Endothelial cell of umbilical vein (primary cell): ENCODE data around the gene NR1H2. TPM values are rescaled to one million over a fixed set of nuclear protein-coding genes. Genes with fewer than 3 reads are reported as not detected.

Experiments
- BruUV-seq: library from RNA; stranded (reverse); fragments of 400-500 nt; replicated peaks from 2 replicates; lab custom pipeline; 2021; lab: Mats Ljungman, UMichigan
- CTCF ChIA-PET: fragments of 300-600, 350-600 bp; sonication (Branson Sonifier 250); formaldehyde crosslinking; loops from one replicate; lab custom pipeline; 2021; ENCODE audit warnings: antibody characterized with exemption, inconsistent platforms; lab: Charles Lee
- POLR2A ChIA-PET: fragments of 300-600, 350-600 bp; sonication (Branson Sonifier 250); formaldehyde crosslinking; loops from one replicate; lab custom pipeline; 2021; ENCODE audit warnings: antibody characterized with exemption, inconsistent platforms; lab: Charles Lee
- DNase-seq: peaks from one replicate; pipeline ENCODE4 v3.0.0-alpha.2; 2011; ENCODE audit warnings: low read depth, low spot score
- FAIRE-seq: peaks from 2 replicates; lab custom pipeline; 2011; peaks lifted over from hg19 to GRCh38; lab: Jason Lieb, UNC
- H2AFZ ChIP-seq: 2 replicates; pipeline ENCODE4 v1.6.0; 2012; ENCODE audit warnings: low read depth, low read length, control low read depth, inconsistent platforms
- H3K27ac ChIP-seq: 2 replicates; pipeline ENCODE4 v1.5.1; 2011; ENCODE audit warnings: low read depth, mild to moderate bottlenecking, control low read depth, low read length, moderate library complexity; ENCODE audit not compliant: insufficient read depth
- H3K27me3 ChIP-seq, 2 experiments: 2 replicates each; pipeline versions ENCODE4 v1.6.0 to v1.6.1; 2011; ENCODE audit warnings: low read length in 2 of 2, mixed read lengths in 1 of 2; ENCODE audit not compliant: control insufficient read depth in 2 of 2, insufficient read depth in 2 of 2
- H3K36me3 ChIP-seq, 2 experiments: 2 replicates in 1 of 2; 3 replicates in 1 of 2; pipeline ENCODE4 v1.5.1; 2011; ENCODE audit warnings: low read length in 2 of 2, mild to moderate bottlenecking in 1 of 2, moderate library complexity in 1 of 2; ENCODE audit not compliant: control insufficient read depth in 2 of 2, insufficient read depth in 2 of 2; ENCODE audit errors: extremely low read depth in 1 of 2
- H3K4me1 ChIP-seq: 3 replicates; pipeline ENCODE4 v1.5.1; 2011; ENCODE audit warnings: mild to moderate bottlenecking, low read length; ENCODE audit not compliant: control insufficient read depth, insufficient read depth; ENCODE audit errors: extremely low read depth
- H3K4me2 ChIP-seq: 2 replicates; pipeline ENCODE4 v1.6.1; 2011; ENCODE audit warnings: low read length, control low read depth, mixed read lengths; ENCODE audit not compliant: insufficient read depth
- H3K4me3 ChIP-seq, 3 experiments: fragments of 200-600 bp in 1 of 3; sonication (generic), shearing (Covaris generic) in 1 of 3; replicated peaks in 1 of 3; 2 replicates each; pipeline ENCODE4 v1.5.1; 2011 to 2016; ENCODE audit warnings: control low read depth in 3 of 3, low read length in 3 of 3, mild to moderate bottlenecking in 2 of 3, inconsistent platforms in 1 of 3, low read depth in 1 of 3, moderate library complexity in 1 of 3; ENCODE audit not compliant: insufficient read depth in 1 of 3
- H3K79me2 ChIP-seq: 2 replicates; pipeline ENCODE4 v1.6.0; 2012; ENCODE audit warnings: low read length, inconsistent platforms; ENCODE audit not compliant: control insufficient read depth, insufficient read depth
- H3K9ac ChIP-seq: replicated peaks from 2 replicates; pipeline ENCODE3; 2011; ENCODE audit warnings: low read length, control low read depth; ENCODE audit not compliant: insufficient read depth; ENCODE audit errors: extremely low read depth
- H3K9me1 ChIP-seq: replicated peaks from 3 replicates; pipeline ENCODE4 v1.6.0; 2011; ENCODE audit warnings: mild to moderate bottlenecking, low read length; ENCODE audit not compliant: control insufficient read depth, insufficient read depth; ENCODE audit errors: extremely low read depth
- H3K9me3 ChIP-seq: replicated peaks from 2 replicates; pipeline ENCODE4 v1.5.1; 2012; ENCODE audit warnings: low read length, inconsistent platforms; ENCODE audit not compliant: control insufficient read depth, insufficient read depth
- H4K20me1 ChIP-seq: replicated peaks from 2 replicates; pipeline ENCODE3; 2011; ENCODE audit warnings: mild to moderate bottlenecking, low read length; ENCODE audit not compliant: control insufficient read depth, insufficient read depth; ENCODE audit errors: extremely low read depth
- EZH2 ChIP-seq: IDR thresholded peaks from 2 replicates; pipeline ENCODE4 v1.6.1; 2012; ENCODE audit warnings: borderline replicate concordance, low read depth, mild to moderate bottlenecking, moderate library complexity, low read length, inconsistent platforms; ENCODE audit not compliant: severe bottlenecking
- FOS ChIP-seq: IDR thresholded peaks from 2 replicates; pipeline ENCODE4 v1.6.1; 2011; ENCODE audit warnings: mild to moderate bottlenecking, low read length, moderate library complexity, borderline replicate concordance; ENCODE audit not compliant: insufficient read depth
- GATA2 ChIP-seq: IDR thresholded peaks from 2 replicates; pipeline ENCODE4 v1.7.0; 2011; ENCODE audit warnings: low read depth, mild to moderate bottlenecking, moderate library complexity, mixed read lengths, low read length; ENCODE audit not compliant: insufficient read length, insufficient read depth
- JUN ChIP-seq: IDR thresholded peaks from 2 replicates; pipeline ENCODE4 v1.6.1; 2011; ENCODE audit warnings: borderline replicate concordance, low read depth; ENCODE audit not compliant: insufficient read length, insufficient read depth
- MYC ChIP-seq: IDR thresholded peaks from one replicate; pipeline ENCODE4 v1.6.1; 2011; ENCODE audit warnings: mild to moderate bottlenecking, low read depth, low read length
- POLR2A ChIP-seq: IDR thresholded peaks from 2 replicates; pipeline ENCODE4 v1.6.1; 2012; ENCODE audit warnings: low read depth, mild to moderate bottlenecking, control low read depth, low read length
- POLR2AphosphoS5 ChIP-seq: IDR thresholded peaks from 2 replicates; pipeline ENCODE4 v1.6.1; 2012; ENCODE audit warnings: low read depth, mild to moderate bottlenecking, control low read depth, low read length, moderate library complexity; ENCODE audit not compliant: insufficient read depth
- dilution Hi-C: fragments of 300-500 bp; cut with MboI; formaldehyde crosslinking; loops from one replicate; pipeline ENCODE4 v1.15.0; 2019; ENCODE audit warnings: low sequenced_read_pairs; ENCODE audit not compliant: extremely low pct_ligation_motif_present
- intact Hi-C: fragments of 100-400 bp; cut with micrococcal nuclease; formaldehyde crosslinking; loops from one replicate; pipeline ENCODE4 v1.10.0; 2022
- polyA plus RNA-seq, 4 experiments: library from polyadenylated mRNA; depleted of rRNA in 3 of 4; stranded (reverse) in 3 of 4; unstranded in 1 of 4; fragments of >200 nt; gene quantifications; 2 replicates each; pipeline versions ENCODE4 v1.2.1 to v1.2.3, GENCODE V29; 2011 to 2012; ENCODE audit warnings: missing spikeins in 1 of 4
- total RNA-seq: library from RNA; stranded (reverse); gene quantifications from 2 replicates; pipeline ENCODE4 v1.2.3, GENCODE V29; 2021
- TF ChIP-seq, protein P1 (sequence below): IDR thresholded peaks from 2 replicates; pipeline ENCODE4 v1.6.1; 2011; ENCODE audit not compliant: insufficient read depth, insufficient read length
- TF ChIP-seq, protein P2 (sequence below), 2 donors: IDR thresholded peaks; 1 replicate in 1 of 2; 2 replicates in 1 of 2; pipeline ENCODE4 v1.5.1; 2011; ENCODE audit warnings: low read length in 2 of 2, mild to moderate bottlenecking in 2 of 2, moderate library complexity in 2 of 2, control low read depth in 1 of 2, inconsistent platforms in 1 of 2, low read depth in 1 of 2; ENCODE audit not compliant: insufficient read depth in 1 of 2; ENCODE audit errors: extremely low read depth in 1 of 2

The NR1H2 gene
- total and polyA plus RNA-seq, 2 donors (not counting 3 experiments of a cell fraction or from before 2014, with no cell fraction given) = 46.7 to 48.4 TPM

DNA sequence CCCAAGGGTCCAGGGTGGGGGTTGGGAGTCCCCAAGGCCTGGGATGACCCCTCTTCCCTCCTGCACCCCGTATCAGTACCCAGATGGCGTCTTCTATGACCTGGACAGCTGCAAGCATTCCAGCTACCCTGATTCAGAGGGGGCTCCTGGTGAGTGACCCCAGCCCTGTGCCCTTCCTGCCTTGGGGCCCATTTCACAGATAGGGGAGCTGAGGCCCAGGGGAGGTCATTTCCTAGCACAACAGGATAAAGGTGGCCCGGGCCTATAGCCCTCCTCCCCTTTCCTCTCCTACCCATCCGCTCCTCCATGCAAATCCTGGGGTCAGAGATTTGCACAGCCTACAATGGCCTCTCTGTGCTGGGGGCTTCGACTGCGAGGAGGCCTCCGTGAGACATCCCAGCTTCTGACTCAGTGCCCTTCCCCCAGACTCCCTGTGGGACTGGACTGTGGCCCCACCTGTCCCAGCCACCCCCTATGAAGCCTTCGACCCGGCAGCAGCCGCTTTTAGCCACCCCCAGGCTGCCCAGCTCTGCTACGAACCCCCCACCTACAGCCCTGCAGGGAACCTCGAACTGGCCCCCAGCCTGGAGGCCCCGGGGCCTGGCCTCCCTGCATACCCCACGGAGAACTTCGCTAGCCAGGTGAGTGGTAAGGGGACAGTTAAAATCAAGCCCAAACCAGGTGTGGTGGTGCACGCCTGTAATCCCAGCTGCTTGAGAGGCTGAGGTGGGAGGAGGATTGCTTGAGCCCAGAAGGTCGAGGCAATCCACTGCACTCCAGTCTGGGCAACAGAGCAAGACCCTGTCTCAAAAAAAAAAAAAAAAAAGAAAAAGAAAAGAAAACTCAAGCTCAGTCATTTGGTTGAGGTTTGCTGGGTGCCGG lies 46.4 kb downstream of the NR1H2 start:
- H3K9me1 ChIP-seq = no peaks in the 10 kb centered on the region
- H4K20me1 ChIP-seq = no peaks in the 10 kb centered on the region
- H2AFZ ChIP-seq = no peak overlapping the region
- no peaks in the 10 kb centered on the region for H3K4me1 ChIP-seq
- H3K9ac ChIP-seq = no peak overlapping the region
- no peaks in the 10 kb centered on the region for H3K36me3 ChIP-seq
- peaks cover 15 to 21% of the 10 kb centered on the region in 2 experiments for H3K27me3 ChIP-seq
- no peaks in the 10 kb centered on the region for H3K79me2 ChIP-seq
- DNase-seq (no peak), FAIRE-seq (no peak)
- BruUV-seq = no TSS peak
- dilution Hi-C loops (no loop called here), intact Hi-C loops (no loop called here)
- ChIA-PET POLR2A (no interaction called here), CTCF (interaction anchor here (1.6 kb wide), 1 partner anchor 54 kb away, joined by 5 read pairs; no protein-coding TSS in a partner anchor)
- H3K27ac ChIP-seq = no peak overlapping the region
- no peak overlapping the region for H3K4me2 ChIP-seq
- no peak overlapping the region for H3K4me3 ChIP-seq
- H3K9me3 ChIP-seq = no peaks in the 10 kb centered on the region
- TF ChIP-seq FOS = no peak
- no peak for TF ChIP-seq GATA2
- TF ChIP-seq POLR2A = no peak
- TF ChIP-seq, protein P1, sequence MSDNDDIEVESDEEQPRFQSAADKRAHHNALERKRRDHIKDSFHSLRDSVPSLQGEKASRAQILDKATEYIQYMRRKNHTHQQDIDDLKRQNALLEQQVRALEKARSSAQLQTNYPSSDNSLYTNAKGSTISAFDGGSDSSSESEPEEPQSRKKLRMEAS = no peak
- no peak for TF ChIP-seq JUN
- no peak for TF ChIP-seq POLR2AphosphoS5
- no peak for TF ChIP-seq MYC
- TF ChIP-seq EZH2 = no peak
- TF ChIP-seq, protein P2, sequence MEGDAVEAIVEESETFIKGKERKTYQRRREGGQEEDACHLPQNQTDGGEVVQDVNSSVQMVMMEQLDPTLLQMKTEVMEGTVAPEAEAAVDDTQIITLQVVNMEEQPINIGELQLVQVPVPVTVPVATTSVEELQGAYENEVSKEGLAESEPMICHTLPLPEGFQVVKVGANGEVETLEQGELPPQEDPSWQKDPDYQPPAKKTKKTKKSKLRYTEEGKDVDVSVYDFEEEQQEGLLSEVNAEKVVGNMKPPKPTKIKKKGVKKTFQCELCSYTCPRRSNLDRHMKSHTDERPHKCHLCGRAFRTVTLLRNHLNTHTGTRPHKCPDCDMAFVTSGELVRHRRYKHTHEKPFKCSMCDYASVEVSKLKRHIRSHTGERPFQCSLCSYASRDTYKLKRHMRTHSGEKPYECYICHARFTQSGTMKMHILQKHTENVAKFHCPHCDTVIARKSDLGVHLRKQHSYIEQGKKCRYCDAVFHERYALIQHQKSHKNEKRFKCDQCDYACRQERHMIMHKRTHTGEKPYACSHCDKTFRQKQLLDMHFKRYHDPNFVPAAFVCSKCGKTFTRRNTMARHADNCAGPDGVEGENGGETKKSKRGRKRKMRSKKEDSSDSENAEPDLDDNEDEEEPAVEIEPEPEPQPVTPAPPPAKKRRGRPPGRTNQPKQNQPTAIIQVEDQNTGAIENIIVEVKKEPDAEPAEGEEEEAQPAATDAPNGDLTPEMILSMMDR (IDR thresholded peaks at IDR 0.05; ENCODE audit: extremely low read depth in 1 of 2, insufficient read depth in 1 of 2, low read depth in 1 of 2, low read length in 2 of 2) = no peak
